KOPT-K1 (cell line): ENCODE measurements around the gene OSGIN1.

Experiments
- H3K27ac ChIP-seq: fragments of 200-600 bp; sonication (generic); 2 replicates; pipeline ENCODE4 v1.5.1; 2016; ENCODE audit warnings: antibody characterized with exemption, mild to moderate bottlenecking, low read depth, low read length; ENCODE audit not compliant: poor library complexity, severe bottlenecking
- H3K36me3 ChIP-seq: fragments of 200-600 bp; sonication (generic); 2 replicates; pipeline ENCODE4 v1.5.1; 2017; ENCODE audit warnings: antibody characterized with exemption, mild to moderate bottlenecking, low read length, moderate library complexity; ENCODE audit not compliant: insufficient read depth
- H3K9me3 ChIP-seq: fragments of 200-600 bp; sonication (generic); 2 replicates; pipeline ENCODE4 v1.5.1; 2017; ENCODE audit warnings: antibody characterized with exemption, low read length, mild to moderate bottlenecking; ENCODE audit not compliant: insufficient read depth, poor library complexity, severe bottlenecking

The OSGIN1 gene

DNA sequence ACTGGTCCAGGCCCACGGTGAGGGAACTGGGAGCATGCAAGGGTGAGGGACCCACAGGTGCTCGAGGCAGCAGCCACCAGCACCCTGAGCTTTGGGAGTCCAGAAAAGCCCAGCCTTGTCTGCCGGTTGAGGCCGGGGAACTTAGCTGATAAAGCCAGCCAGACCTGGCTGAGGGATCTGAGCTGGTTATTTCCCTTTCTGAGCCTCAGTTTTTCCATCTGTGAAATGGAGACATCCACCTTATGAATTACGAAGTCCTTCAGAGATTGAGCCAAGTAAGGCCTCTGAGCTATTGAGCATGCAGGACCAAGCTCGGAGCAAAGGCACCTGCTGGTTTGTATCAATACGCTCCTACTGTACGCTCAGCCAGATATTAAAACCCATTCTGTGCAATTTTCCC lies 28.8 kb downstream of the OSGIN1 start:
- Histone ChIP-seq H3K27ac (no peak overlapping the region), H3K36me3 (no peaks in the 10 kb centered on the region), H3K9me3 (peaks cover 23% of the 10 kb centered on the region)

DNA sequence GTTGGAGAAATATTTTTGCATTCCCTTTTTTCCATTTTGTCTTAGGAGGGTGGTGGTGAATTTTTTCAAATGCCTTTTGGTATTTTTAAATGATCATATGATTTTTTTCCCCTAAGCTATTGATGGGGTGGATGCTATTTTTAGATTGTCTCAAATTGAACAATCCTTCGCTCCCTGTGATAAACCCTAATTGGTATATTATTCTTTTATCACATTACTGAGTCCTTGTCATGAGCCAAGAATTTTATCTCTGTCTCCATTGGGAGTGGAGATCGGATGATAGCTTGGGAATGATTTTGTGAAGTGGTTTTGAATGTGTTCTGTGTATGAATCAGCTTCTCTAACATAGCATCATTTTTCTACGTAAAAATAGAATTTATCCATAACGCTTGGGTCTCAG lies 30.5 kb downstream of the OSGIN1 start:
- Histone ChIP-seq H3K27ac (no peak overlapping the region), H3K36me3 (no peaks in the 10 kb centered on the region), H3K9me3 (peaks cover 11% of the 10 kb centered on the region)

DNA sequence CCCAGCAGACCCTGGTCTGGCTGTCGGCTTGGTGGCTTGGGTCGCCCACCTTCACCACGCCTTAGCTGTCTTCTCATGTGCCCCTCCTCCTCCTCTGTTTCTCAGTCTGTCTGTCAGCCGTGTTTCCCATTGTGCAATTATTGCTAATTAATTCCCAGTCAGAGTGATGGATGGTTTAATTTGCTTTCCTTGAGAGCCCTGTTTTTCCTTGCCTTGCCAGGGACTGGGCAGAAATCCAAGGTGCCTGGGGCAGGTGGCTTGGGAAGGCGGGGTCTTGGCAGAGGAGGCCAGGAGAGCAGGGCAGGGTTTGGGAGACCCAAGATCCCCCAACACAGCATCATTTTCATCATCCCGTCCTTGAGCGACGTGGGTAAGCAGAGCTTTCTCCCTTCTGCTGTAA lies 36.3 kb downstream of the OSGIN1 start:
- Histone ChIP-seq H3K27ac (no peak overlapping the region), H3K36me3 (no peaks in the 10 kb centered on the region), H3K9me3 (no peaks in the 10 kb centered on the region)

DNA sequence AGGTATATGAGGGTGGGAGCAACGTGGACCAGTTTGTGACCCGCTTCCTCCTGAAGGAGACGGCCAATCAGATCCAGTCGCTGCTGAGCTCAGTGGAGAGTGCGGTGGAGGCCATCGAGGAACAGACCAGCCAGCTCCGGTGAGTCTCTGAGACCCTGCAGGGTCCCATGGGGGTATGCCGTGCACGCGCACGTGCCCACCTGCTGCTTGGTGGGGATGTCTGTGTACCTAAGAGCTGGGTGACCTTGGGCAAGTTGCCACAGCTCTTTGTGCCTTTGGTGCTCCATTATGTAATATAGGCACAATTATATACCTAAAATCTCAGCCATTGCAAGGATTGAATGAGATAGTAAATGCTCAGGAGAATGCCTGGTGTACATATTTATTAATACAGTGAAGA lies 37.5 kb downstream of the OSGIN1 start:
- Histone ChIP-seq H3K27ac (no peak overlapping the region), H3K36me3 (no peaks in the 10 kb centered on the region), H3K9me3 (no peaks in the 10 kb centered on the region)

DNA sequence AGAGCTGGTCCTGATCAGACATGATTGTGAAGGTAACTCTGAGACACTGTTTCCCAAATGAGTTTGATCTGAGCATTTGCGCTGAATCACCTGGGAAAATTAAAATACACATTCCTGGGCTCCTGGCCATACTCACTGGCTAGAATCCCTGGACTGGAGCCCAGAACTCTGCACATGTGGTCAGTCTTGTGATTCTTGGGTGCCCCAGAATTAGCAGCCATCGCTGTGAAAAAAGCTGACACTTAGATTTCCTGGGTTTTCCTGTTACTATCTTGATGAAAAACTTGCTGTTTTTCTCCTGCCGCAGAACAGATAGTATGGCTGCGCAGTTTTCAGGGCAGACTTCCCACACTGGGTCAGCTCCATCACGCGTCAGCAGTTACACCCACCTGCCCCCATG lies 39.6 kb downstream of the OSGIN1 start:
- Histone ChIP-seq H3K27ac (no peak overlapping the region), H3K36me3 (no peaks in the 10 kb centered on the region), H3K9me3 (no peaks in the 10 kb centered on the region)

DNA sequence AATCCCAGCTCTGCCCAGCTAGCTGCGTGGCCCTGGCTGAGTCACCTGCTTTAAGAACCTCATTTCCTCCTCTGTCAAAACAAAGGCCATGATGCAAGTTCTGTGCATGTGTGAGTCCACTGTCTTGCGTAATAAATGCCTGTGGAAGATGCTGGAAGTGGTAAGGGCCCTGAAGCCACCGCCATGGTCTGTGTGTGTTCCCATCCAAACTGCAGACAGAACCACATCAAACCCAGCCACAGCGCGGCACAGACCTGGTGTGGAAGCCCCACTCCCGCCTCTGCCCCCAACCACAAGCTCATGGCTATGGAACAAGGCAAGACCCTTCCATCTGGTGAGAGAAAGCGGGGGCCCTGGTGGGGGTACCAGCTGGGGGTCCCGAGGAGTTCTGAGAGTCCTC lies 41.0 kb downstream of the OSGIN1 start:
- Histone ChIP-seq H3K9me3 (no peaks in the 10 kb centered on the region), H3K36me3 (no peaks in the 10 kb centered on the region), H3K27ac (no peak overlapping the region)

DNA sequence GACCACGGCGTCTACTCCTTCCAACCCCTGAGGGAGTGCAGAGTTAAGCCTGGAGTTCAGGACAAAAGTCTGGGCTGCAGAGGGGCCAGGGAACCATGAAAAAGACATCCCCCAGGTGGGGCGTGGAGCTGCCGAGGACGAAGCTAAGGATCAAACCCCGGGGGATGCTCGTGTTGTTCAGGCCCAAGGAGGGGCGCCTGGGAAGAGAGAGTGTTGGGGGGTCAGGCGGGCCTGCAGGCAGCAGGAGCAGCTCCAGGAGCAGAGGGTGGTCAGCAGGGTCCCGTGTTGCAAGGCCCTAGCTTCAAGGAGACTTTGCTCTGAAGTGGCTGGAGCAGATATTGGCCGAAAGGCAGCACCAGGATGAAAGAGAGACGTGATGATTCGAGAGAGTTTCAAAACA lies 41.7 kb downstream of the OSGIN1 start:
- Histone ChIP-seq H3K9me3 (no peaks in the 10 kb centered on the region), H3K27ac (no peak overlapping the region), H3K36me3 (no peaks in the 10 kb centered on the region)

DNA sequence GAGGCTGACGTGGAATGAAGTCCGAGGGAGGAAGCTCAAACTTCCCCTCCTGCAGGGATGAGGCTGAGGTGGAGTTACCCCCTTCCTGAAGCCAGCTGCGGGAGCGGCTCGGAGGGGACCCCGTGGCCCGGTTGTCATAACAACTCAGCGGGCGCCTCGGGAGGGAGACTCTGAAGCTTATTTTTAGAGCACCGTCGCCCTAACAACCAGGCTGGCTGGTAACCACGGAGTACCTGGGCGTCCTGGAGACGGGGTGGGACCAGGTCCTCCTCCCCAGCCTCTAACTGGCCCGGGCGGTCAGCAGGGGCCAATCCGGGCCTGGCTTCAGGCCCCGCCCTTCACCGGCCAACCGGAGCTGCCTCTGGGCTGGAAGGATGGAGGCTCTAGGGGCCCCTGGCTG lies 42.7 kb downstream of the OSGIN1 start:
- Histone ChIP-seq H3K9me3 (no peaks in the 10 kb centered on the region), H3K36me3 (no peaks in the 10 kb centered on the region), H3K27ac (no peak overlapping the region)

DNA sequence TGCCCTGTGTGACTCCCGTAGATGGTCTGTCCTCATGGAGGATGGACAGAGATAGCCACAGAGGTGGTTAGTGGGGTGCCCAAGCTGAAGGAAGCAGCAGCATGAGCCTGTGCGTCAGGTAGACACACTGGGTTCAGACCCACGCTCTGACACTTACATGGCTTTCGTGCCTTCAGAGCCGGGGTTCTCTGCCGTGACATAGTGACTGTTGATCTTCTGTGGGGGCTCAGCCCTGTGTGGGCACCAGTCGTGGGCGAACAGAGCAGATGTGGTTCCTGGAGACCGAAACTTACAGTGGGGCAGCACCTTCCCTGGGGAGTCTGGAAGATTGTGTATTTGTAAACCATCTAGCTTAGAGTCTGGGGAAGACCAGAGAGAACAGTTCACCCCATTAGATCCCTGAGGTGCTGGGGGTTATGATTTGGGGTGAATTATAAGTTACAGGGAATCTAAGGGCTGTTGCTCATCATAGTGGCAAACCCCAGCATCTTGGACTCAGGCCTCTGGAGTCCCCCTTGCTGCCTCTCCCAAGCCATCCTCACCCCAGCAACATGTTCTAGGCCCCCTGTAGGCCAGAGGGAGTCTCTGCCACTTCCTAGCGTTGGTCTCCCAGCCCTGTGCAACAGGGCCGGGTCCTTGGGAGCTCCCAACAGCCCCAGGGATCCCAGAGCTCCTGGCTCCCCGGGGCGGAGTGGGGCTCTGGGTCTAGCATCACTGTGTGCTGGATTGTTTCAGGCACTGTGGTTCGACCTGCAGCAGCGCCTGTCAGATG lies 43.6 kb downstream of the OSGIN1 start:
- Histone ChIP-seq H3K36me3 (no peaks in the 10 kb centered on the region), H3K27ac (no peak overlapping the region), H3K9me3 (no peaks in the 10 kb centered on the region)

DNA sequence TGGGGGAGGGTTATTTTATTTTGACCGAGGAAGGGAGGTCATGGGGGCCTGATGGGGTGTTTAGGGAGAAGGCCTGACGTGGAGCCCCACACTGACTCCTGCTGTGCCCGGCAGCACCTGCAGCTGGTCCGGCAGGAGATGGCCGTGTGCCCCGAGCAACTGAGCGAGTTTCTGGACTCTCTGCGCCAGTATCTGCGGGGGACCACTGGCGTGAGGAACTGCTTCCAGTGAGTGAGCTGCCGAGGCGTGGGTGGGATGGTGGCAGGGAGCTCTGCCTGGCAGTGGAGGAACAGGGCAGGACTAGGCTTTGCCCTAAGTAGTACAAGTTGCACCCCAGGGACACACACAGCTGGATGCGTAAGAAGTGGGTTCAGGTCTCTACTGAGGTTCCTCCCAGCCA lies 45.1 kb downstream of the OSGIN1 start:
- no peaks in the 10 kb centered on the region for H3K36me3 ChIP-seq
- H3K27ac ChIP-seq, result no peak overlapping the region
- no peaks in the 10 kb centered on the region for H3K9me3 ChIP-seq

DNA sequence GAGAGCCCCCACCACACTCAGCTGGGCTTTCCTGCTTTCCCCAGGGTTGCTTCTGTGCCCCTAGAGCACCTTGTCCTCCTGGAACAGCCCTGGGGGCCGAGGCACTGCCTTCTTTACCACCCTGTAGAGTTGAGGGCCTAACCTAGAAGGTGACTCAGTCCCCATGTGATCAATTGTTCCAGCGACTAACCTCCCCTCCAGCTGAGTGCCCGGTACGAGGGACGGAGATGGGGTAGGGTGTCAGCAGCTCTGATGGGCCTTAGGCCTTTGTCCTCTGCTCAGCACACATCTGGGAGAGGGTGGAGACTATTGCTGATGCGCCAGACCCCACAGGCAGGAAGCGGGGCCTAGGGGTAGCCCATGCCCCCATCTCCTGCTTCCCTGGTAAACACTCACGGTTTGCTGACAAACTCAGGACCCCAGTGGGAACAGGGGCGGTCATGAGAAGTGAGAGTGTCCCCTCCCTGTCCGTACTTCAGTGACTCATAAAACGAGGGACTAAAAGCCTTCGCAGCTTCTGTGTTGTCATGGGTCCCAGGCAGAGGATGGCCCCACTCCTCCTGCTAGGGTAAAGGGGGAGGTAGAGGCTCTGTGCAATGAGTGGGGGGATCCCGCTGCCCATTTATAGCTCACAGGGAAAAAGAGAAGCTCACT lies 48.1 kb downstream of the OSGIN1 start:
- Histone ChIP-seq H3K27ac (no peak overlapping the region), H3K9me3 (no peaks in the 10 kb centered on the region), H3K36me3 (no peaks in the 10 kb centered on the region)

DNA sequence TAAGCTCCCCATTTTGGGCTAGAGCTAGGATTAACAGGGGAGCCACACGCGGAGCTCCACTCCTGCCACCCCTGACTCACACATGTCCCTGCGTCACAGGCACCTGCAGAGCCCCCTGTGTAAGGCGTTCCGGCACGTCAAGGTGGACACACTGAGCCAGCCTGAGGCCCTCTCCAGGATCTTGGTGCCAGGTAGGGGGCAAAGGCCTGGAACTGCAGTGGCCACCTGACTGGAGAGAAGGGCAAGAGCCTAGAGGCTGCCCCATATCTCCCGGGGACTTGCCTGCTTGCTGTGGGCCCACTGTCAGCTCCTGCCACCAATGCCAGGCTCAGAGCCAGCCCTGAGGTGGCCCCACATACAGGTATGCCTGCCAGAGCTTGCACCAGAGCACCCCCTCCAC lies 48.7 kb downstream of the OSGIN1 start:
- H3K9me3 ChIP-seq, result no peaks in the 10 kb centered on the region
- H3K27ac ChIP-seq, result no peak overlapping the region
- no peaks in the 10 kb centered on the region for H3K36me3 ChIP-seq

DNA sequence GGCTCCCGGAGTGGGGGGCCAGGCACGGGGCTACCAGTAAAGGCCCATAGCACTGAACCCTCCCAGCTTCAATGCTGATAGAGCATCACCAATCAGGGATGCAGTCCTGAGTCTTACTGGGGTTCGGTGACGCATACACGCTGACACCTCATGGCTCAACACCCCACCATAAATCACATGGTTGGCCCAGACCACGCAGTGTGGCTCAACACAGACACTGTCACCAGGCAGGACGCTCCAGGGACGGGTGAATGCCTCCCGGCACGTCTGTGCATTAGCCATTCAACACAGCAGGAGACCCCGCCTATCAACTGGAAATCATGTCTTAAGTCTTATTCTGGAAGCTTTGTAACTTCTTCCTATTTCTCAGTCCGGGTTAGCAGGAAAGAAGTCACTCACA lies 50.0 kb downstream of the OSGIN1 start:
- no peaks in the 10 kb centered on the region for H3K9me3 ChIP-seq
- H3K36me3 ChIP-seq, result no peaks in the 10 kb centered on the region

DNA sequence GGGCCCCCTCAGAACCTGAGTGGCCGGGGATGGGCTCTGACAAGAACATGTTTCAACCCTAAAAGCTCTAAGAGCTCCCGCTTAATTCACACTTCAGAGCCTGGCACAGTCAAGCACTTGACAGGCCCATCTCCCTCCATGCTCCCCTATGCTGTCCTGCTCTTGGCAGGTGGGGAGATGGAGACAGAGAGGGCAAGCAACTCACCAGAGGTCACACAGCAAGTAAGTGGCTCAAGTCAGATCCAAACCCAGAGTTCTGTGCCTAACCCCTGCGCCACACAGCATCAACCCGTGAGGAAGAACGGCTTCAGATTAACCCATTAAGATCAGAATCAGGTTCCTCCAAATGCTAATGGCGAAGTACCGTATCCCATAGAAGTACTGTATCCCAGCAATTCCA lies 51.4 kb downstream of the OSGIN1 start:
- Histone ChIP-seq H3K27ac (no peak overlapping the region), H3K36me3 (no peaks in the 10 kb centered on the region), H3K9me3 (no peaks in the 10 kb centered on the region)

More for the DNA sequence above, 50.0 kb downstream of the OSGIN1 start:
- H3K27ac ChIP-seq, result no peak overlapping the region

DNA sequence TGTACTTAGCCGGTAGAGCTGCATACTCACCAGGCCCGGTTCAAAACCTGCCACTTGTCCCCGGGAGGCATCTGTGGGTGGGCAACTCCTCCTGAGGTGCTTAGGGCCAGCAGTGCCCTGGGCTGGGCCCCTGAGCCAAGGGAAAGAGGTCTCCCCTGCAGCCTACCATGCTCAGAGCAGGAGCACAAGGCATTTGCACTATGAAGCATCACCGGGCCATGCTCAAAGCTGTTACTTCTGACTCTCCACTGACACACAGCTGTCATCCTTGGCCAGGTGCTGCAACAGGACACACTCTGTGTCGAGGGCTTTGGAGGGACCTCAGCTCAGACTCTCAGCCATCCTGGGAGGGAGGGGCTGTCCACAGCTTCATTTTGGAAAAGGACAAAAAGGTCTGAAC lies 52.4 kb downstream of the OSGIN1 start:
- no peaks in the 10 kb centered on the region for H3K9me3 ChIP-seq
- no peaks in the 10 kb centered on the region for H3K36me3 ChIP-seq
- H3K27ac ChIP-seq, result no peak overlapping the region

DNA sequence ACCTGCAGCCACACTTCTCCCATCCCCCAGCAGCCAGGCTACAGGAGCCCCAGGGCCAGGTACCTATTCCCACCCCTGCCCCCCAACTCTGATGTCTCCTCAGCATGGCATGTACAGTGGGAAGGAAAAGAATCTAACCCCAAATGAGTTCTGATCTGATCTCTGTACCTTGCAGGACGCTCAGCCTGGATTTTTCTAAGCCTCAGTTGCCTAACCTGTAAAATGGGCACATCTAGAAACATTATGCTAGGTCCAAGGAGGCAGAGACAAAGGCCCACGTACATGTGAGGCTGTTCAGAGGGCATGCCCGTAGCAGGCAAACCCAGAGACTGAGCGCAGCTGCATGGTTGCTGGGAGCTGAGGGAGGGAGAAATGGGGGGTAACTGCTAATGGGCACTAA lies 54.5 kb downstream of the OSGIN1 start:
- Histone ChIP-seq H3K9me3 (no peaks in the 10 kb centered on the region), H3K36me3 (no peaks in the 10 kb centered on the region), H3K27ac (no peak overlapping the region)
